Smooth muscle cell (in vitro differentiated cells): ENCODE measurements around the gene WWC1. TPM values are rescaled to one million over a fixed set of nuclear protein-coding genes. Genes with fewer than 3 reads are reported as not detected.
"Not testable (repeated sequence)": the region's sequence is repeated elsewhere in the genome, so short reads cannot be mapped to it uniquely, and the experiment has no call there.

Experiments used
- DNase-seq: peaks from one replicate; lab custom pipeline; 2025; ENCODE audit not compliant: unreplicated experiment; lab: John Stamatoyannopoulos, UW
- H2AFZ ChIP-seq: fragments of 200-600 bp; sonication (generic); 2 replicates; pipeline ENCODE4 v1.6.0; 2016; ENCODE audit warnings: antibody characterized with exemption, low read depth, mild to moderate bottlenecking
- H3F3A ChIP-seq: fragments of 200-600 bp; sonication (generic); 2 replicates; pipeline ENCODE4 v1.6.0; 2017; ENCODE audit warnings: antibody characterized with exemption, low read depth
- H3K27ac ChIP-seq: fragments of 200-600 bp; sonication (generic); 2 replicates; pipeline ENCODE4 v1.5.1; 2016; ENCODE audit warnings: low read depth, mild to moderate bottlenecking
- H3K27me3 ChIP-seq: fragments of 200-600 bp; sonication (generic); 2 replicates; pipeline ENCODE4 v1.6.1; 2016; ENCODE audit warnings: low read depth, mild to moderate bottlenecking
- H3K36me3 ChIP-seq: fragments of 200-600 bp; sonication (generic); 2 replicates; pipeline ENCODE4 v1.5.1; 2016; ENCODE audit warnings: low read depth
- H3K4me1 ChIP-seq: fragments of 200-600 bp; sonication (generic); 2 replicates; pipeline ENCODE4 v1.5.1; 2016; ENCODE audit warnings: low read depth
- H3K4me2 ChIP-seq: fragments of 200-600 bp; sonication (generic); 2 replicates; pipeline ENCODE4 v1.6.0; 2016; ENCODE audit warnings: mild to moderate bottlenecking
- H3K4me3 ChIP-seq: fragments of 200-600 bp; sonication (generic); 2 replicates; pipeline ENCODE4 v1.5.1; 2016; ENCODE audit warnings: mild to moderate bottlenecking
- H3K79me2 ChIP-seq: fragments of 200-600 bp; sonication (generic); 2 replicates; pipeline ENCODE4 v1.6.0; 2016; ENCODE audit warnings: low read depth, mild to moderate bottlenecking
- H3K9ac ChIP-seq: fragments of 200-600 bp; sonication (generic); 2 replicates; pipeline ENCODE4 v1.6.0; 2016; ENCODE audit warnings: low read depth
- H3K9me3 ChIP-seq: fragments of 200-600 bp; sonication (generic); replicated peaks from 2 replicates; pipeline ENCODE4 v1.5.1; 2016; ENCODE audit warnings: low read depth
- H4K20me1 ChIP-seq: fragments of 200-600 bp; sonication (generic); 2 replicates; pipeline ENCODE4 v1.6.0; 2016; ENCODE audit warnings: low read depth
- CTCF ChIP-seq: fragments of 200-600 bp; sonication (generic); IDR thresholded peaks from 2 replicates; pipeline ENCODE4 v1.5.1; 2017; ENCODE audit warnings: borderline replicate concordance, mild to moderate bottlenecking, antibody characterized with exemption; ENCODE audit not compliant: insufficient read depth, poor library complexity, severe bottlenecking
- WGBS: methylation state at CpG from one replicate; pipeline ENCODE4 v1.1.7; 2016; ENCODE audit warnings: low lambda C conversion rate; 5-methylcytosine and 5-hydroxymethylcytosine counted together
- polyA plus RNA-seq: library from polyadenylated mRNA; unstranded; fragments of >200 nt; fragmentation: Nextera tagmentation; extraction: Ambion mirVana; gene quantifications from 2 replicates; pipeline ENCODE4 v1.2.1, GENCODE V29; 2016
- total RNA-seq: library from RNA; depleted of rRNA; stranded (reverse); fragments of >200 nt; gene quantifications from 2 replicates; pipeline ENCODE4 v1.2.3, GENCODE V29; 2014

WWC1 gene
- total and polyA plus RNA-seq, 2 experiments from 2014 or later = 3.7 to 7.5 TPM

GRCh38 chr5:168334280-168334679, 42.8 kb downstream of the WWC1 start:
- no peak for DNase-seq
- Histone ChIP-seq H3K27me3 (no peaks in the 10 kb centered on the region), H3K4me1 (peaks cover 11% of the 10 kb centered on the region), H3F3A (no peaks in the 10 kb centered on the region), H4K20me1 (no peaks in the 10 kb centered on the region), H3K36me3 (no peaks in the 10 kb centered on the region), H3K9ac (no peak overlapping the region), H3K4me3 (no peak overlapping the region), H3K79me2 (no peaks in the 10 kb centered on the region), H2AFZ (no peak overlapping the region), H3K4me2 (no peak overlapping the region), H3K9me3 (no peaks in the 10 kb centered on the region), H3K27ac (no peak overlapping the region)
- WGBS = 50% methylated on average over 3 of the region's 3 CpGs
- TF ChIP-seq CTCF = no peak

DNA sequence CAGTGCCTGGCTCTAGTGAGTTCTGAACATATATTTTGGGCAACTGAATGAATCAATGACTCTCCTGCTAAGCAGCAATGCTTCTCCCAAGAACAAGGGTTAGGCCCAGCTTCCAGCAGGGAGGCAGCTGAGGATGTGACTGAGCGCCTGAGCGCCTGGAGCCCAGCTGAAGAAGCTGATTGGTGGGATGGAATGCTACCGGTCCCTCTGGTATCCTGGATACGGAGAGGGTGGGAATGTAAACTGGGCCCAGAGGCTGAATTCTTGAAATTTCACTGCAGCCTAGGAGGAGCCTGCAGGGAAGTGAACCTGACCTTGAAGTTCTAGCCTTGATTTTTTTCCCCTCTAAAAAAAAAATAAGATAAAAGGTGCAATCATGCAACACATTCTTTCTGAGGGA, 43.2 kb downstream of the WWC1 start:
- H3K79me2 ChIP-seq = no peaks in the 10 kb centered on the region
- no peak overlapping the region for H3K9ac ChIP-seq
- no peaks in the 10 kb centered on the region for H3K36me3 ChIP-seq
- H3K9me3 ChIP-seq = no peaks in the 10 kb centered on the region
- no peak overlapping the region for H3K4me3 ChIP-seq
- no peak for DNase-seq
- 26% methylated on average over 4 of the region's 4 CpGs for WGBS
- no peaks in the 10 kb centered on the region for H3K27me3 ChIP-seq
- no peak overlapping the region for H3K27ac ChIP-seq
- H3K4me2 ChIP-seq = no peak overlapping the region
- no peaks in the 10 kb centered on the region for H4K20me1 ChIP-seq
- H3F3A ChIP-seq = no peaks in the 10 kb centered on the region
- no peak for TF ChIP-seq CTCF
- peaks cover 9% of the 10 kb centered on the region for H3K4me1 ChIP-seq
- H2AFZ ChIP-seq = no peak overlapping the region

- no peak for DNase-seq
- Histone ChIP-seq H3K4me1 (peaks cover 9% of the 10 kb centered on the region), H3K79me2 (no peaks in the 10 kb centered on the region), H3K9ac (no peak overlapping the region), H3F3A (no peaks in the 10 kb centered on the region), H3K4me3 (no peak overlapping the region), H3K4me2 (no peak overlapping the region), H4K20me1 (no peaks in the 10 kb centered on the region), H2AFZ (no peak overlapping the region), H3K27me3 (no peaks in the 10 kb centered on the region), H3K36me3 (no peaks in the 10 kb centered on the region), H3K9me3 (no peaks in the 10 kb centered on the region), H3K27ac (no peak overlapping the region)
- 89% methylated on average over 2 of the region's 2 CpGs for WGBS
- no peak for TF ChIP-seq CTCF
Measured at GRCh38 chr5:168337361-168337760, 45.9 kb downstream of the WWC1 start.

DNA sequence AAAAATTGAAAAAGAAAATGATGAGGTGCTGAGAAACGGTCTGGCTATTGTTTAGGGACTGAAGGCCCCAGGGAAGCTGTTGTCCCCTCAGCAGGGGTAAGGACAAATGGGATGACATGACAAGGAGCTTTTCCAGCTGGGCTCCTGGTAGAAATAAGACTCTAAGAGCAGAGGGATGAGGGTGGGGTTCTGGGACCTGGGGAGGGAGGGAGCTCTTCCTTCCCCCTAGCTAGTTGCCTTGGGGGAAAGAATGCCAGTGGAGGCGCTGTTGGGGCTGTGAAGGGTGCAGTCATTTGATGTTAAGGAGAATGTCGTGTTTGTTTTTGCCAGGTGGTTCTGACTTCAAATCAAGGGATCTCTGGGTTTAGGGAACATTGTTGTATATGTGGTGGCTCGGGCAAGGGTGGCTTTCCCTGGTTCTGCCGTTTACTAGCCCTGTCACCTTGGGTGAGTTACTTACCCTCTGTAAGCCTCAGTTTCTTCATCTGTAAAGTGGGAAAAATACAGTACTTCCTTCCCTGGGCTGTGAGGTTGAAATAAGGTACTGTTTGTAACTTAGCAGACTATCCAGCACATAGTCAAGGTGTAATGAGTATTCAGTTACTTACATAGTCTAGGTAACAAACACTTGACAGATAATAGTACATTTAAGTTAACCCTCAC, 47.8 kb downstream of the WWC1 start:
- DNase-seq = no peak
- H3K4me2 ChIP-seq = no peak overlapping the region
- no peaks in the 10 kb centered on the region for H3K79me2 ChIP-seq
- peaks cover 6% of the 10 kb centered on the region for H3K4me1 ChIP-seq
- H3K9me3 ChIP-seq = no peaks in the 10 kb centered on the region
- no peak for TF ChIP-seq CTCF
- H2AFZ ChIP-seq = no peak overlapping the region
- 48% methylated on average over 5 of the region's 5 CpGs for WGBS
- H3K36me3 ChIP-seq = no peaks in the 10 kb centered on the region
- H3F3A ChIP-seq = no peaks in the 10 kb centered on the region
- H3K27me3 ChIP-seq = no peaks in the 10 kb centered on the region
- no peaks in the 10 kb centered on the region for H4K20me1 ChIP-seq
- H3K27ac ChIP-seq = no peak overlapping the region
- H3K4me3 ChIP-seq = no peak overlapping the region
- no peak overlapping the region for H3K9ac ChIP-seq

DNA sequence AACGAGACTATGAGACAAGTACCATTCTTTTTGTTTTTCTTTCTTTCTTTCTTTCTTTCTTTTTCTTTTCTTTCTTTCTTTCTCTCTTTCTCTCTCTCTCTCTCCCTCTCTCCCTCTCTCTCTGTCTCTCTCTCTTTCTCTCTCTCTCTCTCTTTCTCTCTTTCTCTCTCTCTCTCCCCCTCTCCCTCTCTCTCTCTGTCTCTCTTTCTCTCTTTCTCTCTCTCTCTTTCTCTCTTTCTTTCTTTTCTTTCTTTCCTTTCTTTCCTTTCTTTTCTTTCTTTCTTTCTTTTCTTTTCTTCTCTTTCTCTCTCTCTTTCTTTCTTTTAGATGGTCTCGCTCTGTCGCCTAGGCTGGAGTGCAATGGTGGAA, 48.3 kb downstream of the WWC1 start:
- not testable (repeated sequence) for H3K79me2 ChIP-seq, DNase-seq, H3K27ac ChIP-seq, H3K9me3 ChIP-seq, H3F3A ChIP-seq, H3K27me3 ChIP-seq, H3K9ac ChIP-seq, H3K4me2 ChIP-seq, H3K36me3 ChIP-seq, H2AFZ ChIP-seq, H3K4me1 ChIP-seq, H4K20me1 ChIP-seq, H3K4me3 ChIP-seq
- 99% methylated on average over 3 of the region's 3 CpGs for WGBS
